ENCODE data around the gene COA1. TPM values are rescaled to one million over a fixed set of nuclear protein-coding genes. Genes with fewer than 3 reads are reported as not detected.
A peak's percentile ranks its signal among the peaks of the same experiment; 100 is the strongest.

The COA1 gene
- total and polyA plus RNA-seq, 9 donors, result 33.2 to 67.7 (median 51.7) TPM

DNA sequence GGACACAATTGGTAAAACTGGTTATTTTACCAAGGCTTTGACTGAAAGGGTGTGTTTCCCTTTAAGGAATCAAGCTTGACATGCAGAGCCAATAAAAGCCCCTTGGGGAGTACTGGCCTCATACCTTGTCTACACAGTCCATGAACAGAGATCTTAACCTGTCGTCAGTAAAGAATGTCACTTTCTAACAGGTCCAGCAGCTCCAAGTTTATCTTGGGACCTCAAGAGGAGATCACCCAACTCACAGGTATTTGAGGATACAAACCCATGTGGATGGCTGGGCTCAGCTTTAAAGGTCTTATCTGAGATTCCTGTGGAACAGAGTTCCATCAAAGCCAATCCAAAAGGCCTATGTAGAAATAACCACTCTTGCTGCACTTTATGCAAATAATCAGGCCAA lies 61.3 kb downstream of the COA1 start:
- WGBS, 3 donors, result 93 to 98% (median 96%) methylated on average over 1 of the region's 1 CpG
- H3K27me3 ChIP-seq, result no peaks in the 10 kb centered on the region
- H3K4me1 ChIP-seq (ENCODE audit: insufficient read depth), result peaks cover 3% of the 10 kb centered on the region
- H3K36me3 ChIP-seq, result no peaks in the 10 kb centered on the region
- TF ChIP-seq POLR2A (IDR thresholded peaks at IDR 0.05) (no peak), EP300 (IDR thresholded peaks at IDR 0.05) (no peak)
- TF ChIP-seq, protein P1, sequence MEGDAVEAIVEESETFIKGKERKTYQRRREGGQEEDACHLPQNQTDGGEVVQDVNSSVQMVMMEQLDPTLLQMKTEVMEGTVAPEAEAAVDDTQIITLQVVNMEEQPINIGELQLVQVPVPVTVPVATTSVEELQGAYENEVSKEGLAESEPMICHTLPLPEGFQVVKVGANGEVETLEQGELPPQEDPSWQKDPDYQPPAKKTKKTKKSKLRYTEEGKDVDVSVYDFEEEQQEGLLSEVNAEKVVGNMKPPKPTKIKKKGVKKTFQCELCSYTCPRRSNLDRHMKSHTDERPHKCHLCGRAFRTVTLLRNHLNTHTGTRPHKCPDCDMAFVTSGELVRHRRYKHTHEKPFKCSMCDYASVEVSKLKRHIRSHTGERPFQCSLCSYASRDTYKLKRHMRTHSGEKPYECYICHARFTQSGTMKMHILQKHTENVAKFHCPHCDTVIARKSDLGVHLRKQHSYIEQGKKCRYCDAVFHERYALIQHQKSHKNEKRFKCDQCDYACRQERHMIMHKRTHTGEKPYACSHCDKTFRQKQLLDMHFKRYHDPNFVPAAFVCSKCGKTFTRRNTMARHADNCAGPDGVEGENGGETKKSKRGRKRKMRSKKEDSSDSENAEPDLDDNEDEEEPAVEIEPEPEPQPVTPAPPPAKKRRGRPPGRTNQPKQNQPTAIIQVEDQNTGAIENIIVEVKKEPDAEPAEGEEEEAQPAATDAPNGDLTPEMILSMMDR (IDR thresholded peaks at IDR 0.05), result no peak
- no peaks in the 10 kb centered on the region for H3K9me3 ChIP-seq
- intact Hi-C loops (cut with DNase I), result no loop called here
- no peak overlapping the region for H3K27ac ChIP-seq
- H3K4me3 ChIP-seq, result no peak overlapping the region
- no peak for DNase-seq

DNA sequence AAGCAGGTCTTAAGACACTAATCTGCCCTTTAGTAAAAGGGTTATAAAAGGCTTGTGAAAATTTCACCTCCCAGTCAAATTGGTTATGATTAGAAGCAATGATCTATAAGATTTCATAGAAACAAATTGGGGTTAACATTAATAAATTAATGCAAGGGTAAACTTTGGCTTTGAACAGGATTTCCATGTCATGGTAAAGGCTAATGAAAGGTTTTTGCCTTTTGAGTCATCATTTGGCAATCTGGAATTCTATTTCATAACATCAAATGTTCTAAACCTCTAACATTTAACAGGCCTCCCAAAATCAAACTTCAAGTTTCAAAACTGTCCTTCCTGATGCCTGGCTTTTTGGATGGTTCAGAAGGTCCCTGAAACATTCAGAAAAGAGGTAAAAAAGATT lies 62.4 kb downstream of the COA1 start:
- intact Hi-C loops (cut with DNase I), result no loop called here
- TF ChIP-seq POLR2A (IDR thresholded peaks at IDR 0.05) (no peak), EP300 (IDR thresholded peaks at IDR 0.05) (no peak)
- TF ChIP-seq, protein P1 (IDR thresholded peaks at IDR 0.05), result no peak
- Histone ChIP-seq H3K4me3 (no peak overlapping the region), H3K9me3 (no peaks in the 10 kb centered on the region), H3K27me3 (no peaks in the 10 kb centered on the region), H3K4me1 (ENCODE audit: insufficient read depth) (peaks cover 3% of the 10 kb centered on the region), H3K36me3 (no peaks in the 10 kb centered on the region), H3K27ac (no peak overlapping the region)
- no peak for DNase-seq

DNA sequence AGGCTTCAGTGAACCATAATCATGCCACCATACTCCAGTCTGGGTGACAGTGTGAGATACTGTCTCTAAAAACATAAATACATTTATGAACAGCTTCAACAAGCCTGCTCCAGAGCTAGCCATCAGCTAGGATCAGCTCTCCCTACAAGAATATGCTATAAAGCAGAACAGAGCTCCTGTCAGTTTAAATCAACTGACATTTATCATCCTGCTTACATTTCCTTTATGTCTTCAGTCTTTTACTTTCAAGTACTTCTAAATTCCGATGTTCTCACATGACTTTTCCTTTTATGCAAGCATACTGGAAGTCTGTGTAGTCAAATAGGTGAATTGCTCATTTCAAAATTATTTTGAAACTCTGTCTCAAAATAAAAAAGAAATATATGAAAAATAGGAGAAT lies 64.6 kb downstream of the COA1 start:
- Histone ChIP-seq H3K36me3 (no peaks in the 10 kb centered on the region), H3K27me3 (no peaks in the 10 kb centered on the region), H3K27ac (no peak overlapping the region), H3K9me3 (no peaks in the 10 kb centered on the region), H3K4me1 (ENCODE audit: insufficient read depth) (peaks cover 5% of the 10 kb centered on the region), H3K4me3 (no peak overlapping the region)
- no peak for DNase-seq
- TF ChIP-seq POLR2A (IDR thresholded peaks at IDR 0.05), result no peak
- TF ChIP-seq, protein P1 (IDR thresholded peaks at IDR 0.05), result no peak
- TF ChIP-seq EP300 (IDR thresholded peaks at IDR 0.05), result no peak
- 0 to 59% (median 59%) methylated on average over 1 of the region's 1 CpG for WGBS, 3 donors
- intact Hi-C loops (cut with DNase I), result no loop called here

DNA sequence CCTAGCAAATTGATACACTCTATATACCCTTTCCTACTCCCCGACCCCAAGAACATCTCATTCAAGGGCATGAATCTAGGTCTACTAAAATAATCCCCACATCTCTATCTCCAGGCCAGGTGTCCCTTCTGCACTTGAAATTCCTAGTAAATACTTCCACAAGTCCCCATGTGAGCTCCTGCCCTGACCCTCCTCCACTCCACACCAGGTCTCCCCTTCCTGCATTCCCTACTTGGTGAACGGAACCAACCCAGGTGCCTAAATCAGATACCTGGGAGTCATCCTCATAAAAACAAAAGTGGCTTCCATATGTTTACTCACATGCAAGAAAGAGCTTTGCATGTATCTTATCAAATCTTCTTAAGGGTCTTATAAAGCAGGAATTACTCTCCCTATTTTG lies 69.2 kb downstream of the COA1 start:
- intact Hi-C loops (cut with DNase I), result no loop called here
- H3K27me3 ChIP-seq, result no peaks in the 10 kb centered on the region
- no peak for TF ChIP-seq EP300 (IDR thresholded peaks at IDR 0.05)
- TF ChIP-seq, protein P1 (IDR thresholded peaks at IDR 0.05), result no peak
- no peak for TF ChIP-seq POLR2A (IDR thresholded peaks at IDR 0.05)
- no peak for DNase-seq
- H3K4me3 ChIP-seq, result no peak overlapping the region
- 93 to 98% (median 94%) methylated on average over 2 of the region's 2 CpGs for WGBS, 3 donors
- no peaks in the 10 kb centered on the region for H3K36me3 ChIP-seq
- H3K9me3 ChIP-seq, result no peaks in the 10 kb centered on the region
- peaks cover 11% of the 10 kb centered on the region for H3K4me1 ChIP-seq (ENCODE audit: insufficient read depth)
- H3K27ac ChIP-seq, result no peak overlapping the region

DNA sequence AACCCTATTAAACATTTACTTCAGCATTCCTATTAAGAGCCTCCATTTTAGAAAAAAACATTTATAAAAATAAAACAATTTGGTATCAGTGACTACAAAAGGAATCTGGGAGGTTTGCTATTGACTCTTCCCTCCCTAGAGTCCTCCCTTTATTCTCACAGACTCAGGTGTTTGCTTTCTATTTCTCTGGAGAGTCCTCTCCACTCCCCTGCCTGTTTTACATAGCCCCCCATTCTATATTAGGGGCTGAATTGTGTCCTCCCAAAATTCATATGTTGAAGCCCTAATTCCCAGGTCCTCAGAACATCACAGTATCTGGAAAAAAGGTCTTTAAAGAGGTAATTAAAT lies 69.8 kb downstream of the COA1 start:
- Histone ChIP-seq H3K9me3 (no peaks in the 10 kb centered on the region), H3K4me3 (no peak overlapping the region), H3K36me3 (no peaks in the 10 kb centered on the region), H3K27ac (peak overlapping the region in 1 of 2 donors; percentile 76), H3K4me1 (ENCODE audit: insufficient read depth) (peaks cover 11% of the 10 kb centered on the region), H3K27me3 (no peaks in the 10 kb centered on the region)
- intact Hi-C loops (cut with DNase I), result no loop called here
- no peak for DNase-seq
- TF ChIP-seq EP300 (IDR thresholded peaks at IDR 0.05), result no peak
- no peak for TF ChIP-seq POLR2A (IDR thresholded peaks at IDR 0.05)
- TF ChIP-seq, protein P1 (IDR thresholded peaks at IDR 0.05), result no peak

Data from ovary (tissue), 9 donors.